Measurements from ENCODE around the gene RPGRIP1. TPM values are rescaled to one million over a fixed set of nuclear protein-coding genes. Genes with fewer than 3 reads are reported as not detected.

The RPGRIP1 gene
- total RNA-seq, 1 donor from 2014 or later, result not detected

GRCh38 chr14:21258005-21258888, 21.6 kb upstream of the RPGRIP1 start:
- no peaks in the 10 kb centered on the region for H3K9me3 Mint-ChIP-seq (ENCODE audit: unreplicated experiment)
- TF ChIP-seq, protein P1, sequence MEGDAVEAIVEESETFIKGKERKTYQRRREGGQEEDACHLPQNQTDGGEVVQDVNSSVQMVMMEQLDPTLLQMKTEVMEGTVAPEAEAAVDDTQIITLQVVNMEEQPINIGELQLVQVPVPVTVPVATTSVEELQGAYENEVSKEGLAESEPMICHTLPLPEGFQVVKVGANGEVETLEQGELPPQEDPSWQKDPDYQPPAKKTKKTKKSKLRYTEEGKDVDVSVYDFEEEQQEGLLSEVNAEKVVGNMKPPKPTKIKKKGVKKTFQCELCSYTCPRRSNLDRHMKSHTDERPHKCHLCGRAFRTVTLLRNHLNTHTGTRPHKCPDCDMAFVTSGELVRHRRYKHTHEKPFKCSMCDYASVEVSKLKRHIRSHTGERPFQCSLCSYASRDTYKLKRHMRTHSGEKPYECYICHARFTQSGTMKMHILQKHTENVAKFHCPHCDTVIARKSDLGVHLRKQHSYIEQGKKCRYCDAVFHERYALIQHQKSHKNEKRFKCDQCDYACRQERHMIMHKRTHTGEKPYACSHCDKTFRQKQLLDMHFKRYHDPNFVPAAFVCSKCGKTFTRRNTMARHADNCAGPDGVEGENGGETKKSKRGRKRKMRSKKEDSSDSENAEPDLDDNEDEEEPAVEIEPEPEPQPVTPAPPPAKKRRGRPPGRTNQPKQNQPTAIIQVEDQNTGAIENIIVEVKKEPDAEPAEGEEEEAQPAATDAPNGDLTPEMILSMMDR (IDR thresholded peaks at IDR 0.05; ENCODE audit: partially characterized antibody, unreplicated experiment), result no peak
- peaks cover 4% of the 10 kb centered on the region for H3K36me3 Mint-ChIP-seq (ENCODE audit: unreplicated experiment)
- H3K4me1 Mint-ChIP-seq (ENCODE audit: low read depth, unreplicated experiment), result peaks cover 31% of the 10 kb centered on the region
- DNase-seq, result no peak
- H3K4me3 Mint-ChIP-seq (ENCODE audit: unreplicated experiment), result no peak overlapping the region
- no peak overlapping the region for H3K27ac Mint-ChIP-seq (ENCODE audit: unreplicated experiment)
- no peaks in the 10 kb centered on the region for H3K27me3 Mint-ChIP-seq (ENCODE audit: unreplicated experiment)

DNA sequence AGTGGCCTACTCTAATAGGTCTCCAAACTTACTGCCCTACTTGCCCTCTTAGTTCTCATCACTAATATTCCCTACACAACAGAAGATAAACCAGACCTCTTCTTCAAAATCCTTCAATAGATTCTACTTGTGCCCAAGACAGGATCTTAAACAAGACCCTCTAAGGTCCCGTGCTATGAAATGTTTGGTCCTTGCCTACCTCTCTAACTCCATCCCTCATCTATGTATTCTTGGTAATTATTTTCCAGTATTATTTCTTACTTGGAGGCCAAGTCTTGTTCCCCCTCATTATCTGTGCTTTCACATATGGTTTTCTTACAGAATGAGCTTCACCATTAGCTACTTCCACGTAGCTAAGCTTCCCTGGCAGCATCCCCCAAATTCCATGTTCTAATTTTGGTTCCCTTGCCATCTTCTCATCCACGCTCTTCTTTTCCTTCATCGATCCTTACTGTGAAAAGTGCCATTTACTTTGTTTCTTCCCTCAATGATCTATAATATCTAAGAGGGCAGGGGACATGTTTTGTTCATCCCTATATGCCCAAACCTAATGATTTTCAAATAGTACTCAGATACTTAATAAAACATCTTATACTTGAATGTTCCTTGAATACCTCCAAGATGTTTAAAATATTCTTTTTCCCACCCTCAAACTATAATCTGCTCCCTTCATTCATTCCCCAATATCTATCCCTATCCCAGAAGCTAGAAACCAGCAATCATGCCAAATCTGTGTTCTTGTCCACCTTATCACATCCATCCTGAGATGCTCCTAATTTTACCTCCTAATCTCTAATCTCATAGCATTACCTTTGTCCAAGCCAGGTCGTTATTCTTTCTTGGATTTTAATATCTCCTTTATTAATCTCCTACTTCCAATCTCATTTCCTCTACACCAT, 20.7 kb upstream of the RPGRIP1 start:
- Mint-ChIP-seq H3K4me1 (ENCODE audit: low read depth, unreplicated experiment) (peaks cover 39% of the 10 kb centered on the region), H3K27ac (ENCODE audit: unreplicated experiment) (peak overlapping the region; percentile 15), H3K4me3 (ENCODE audit: unreplicated experiment) (peak overlapping the region; percentile 50), H3K9me3 (ENCODE audit: unreplicated experiment) (no peaks in the 10 kb centered on the region), H3K27me3 (ENCODE audit: unreplicated experiment) (no peaks in the 10 kb centered on the region), H3K36me3 (ENCODE audit: unreplicated experiment) (peaks cover 4% of the 10 kb centered on the region)
- no peak for DNase-seq
- TF ChIP-seq, protein P1 (IDR thresholded peaks at IDR 0.05; ENCODE audit: partially characterized antibody, unreplicated experiment), result no peak

GRCh38 chr14:21261824-21262223, 18.1 kb upstream of the RPGRIP1 start:
- no peak for DNase-seq
- Mint-ChIP-seq H3K36me3 (ENCODE audit: unreplicated experiment) (peaks cover 4% of the 10 kb centered on the region), H3K9me3 (ENCODE audit: unreplicated experiment) (no peaks in the 10 kb centered on the region), H3K4me3 (ENCODE audit: unreplicated experiment) (no peak overlapping the region), H3K27me3 (ENCODE audit: unreplicated experiment) (no peaks in the 10 kb centered on the region), H3K4me1 (ENCODE audit: low read depth, unreplicated experiment) (peaks cover 47% of the 10 kb centered on the region), H3K27ac (ENCODE audit: unreplicated experiment) (no peak overlapping the region)
- TF ChIP-seq, protein P1 (IDR thresholded peaks at IDR 0.05; ENCODE audit: partially characterized antibody, unreplicated experiment), result no peak

- Mint-ChIP-seq H3K4me1 (ENCODE audit: low read depth, unreplicated experiment) (peaks cover 46% of the 10 kb centered on the region), H3K36me3 (ENCODE audit: unreplicated experiment) (peaks cover 4% of the 10 kb centered on the region), H3K27me3 (ENCODE audit: unreplicated experiment) (no peaks in the 10 kb centered on the region), H3K27ac (ENCODE audit: unreplicated experiment) (no peak overlapping the region), H3K4me3 (ENCODE audit: unreplicated experiment) (peak overlapping the region; percentile 19), H3K9me3 (ENCODE audit: unreplicated experiment) (no peaks in the 10 kb centered on the region)
- no peak for DNase-seq
- TF ChIP-seq, protein P1 (IDR thresholded peaks at IDR 0.05; ENCODE audit: partially characterized antibody, unreplicated experiment), result no peak
These were observed 17.5 kb upstream of the RPGRIP1 start for GRCh38 chr14:21262410-21262809.

Data from glutamatergic neuron (in vitro differentiated cells).